Measurements from ENCODE around the gene DICER1.
A peak's percentile ranks its signal among the peaks of the same experiment; 100 is the strongest.

DICER1 gene

GRCh38 chr14:95102680-95103044 lies 54.7 kb downstream of the DICER1 start:
- no peak overlapping the region for H3K4me3 ChIP-seq (ENCODE audit: low read length, poor library complexity, severe bottlenecking)
- no peaks in the 10 kb centered on the region for H3K79me2 ChIP-seq (ENCODE audit: insufficient read depth, low read length)
- H3K36me3 ChIP-seq (ENCODE audit: insufficient read depth, low read length) = peaks cover 67% of the 10 kb centered on the region
- H3K9me3 ChIP-seq (ENCODE audit: insufficient read depth, low read depth, low read length) = no peaks in the 10 kb centered on the region
- no peaks in the 10 kb centered on the region for H3K27me3 ChIP-seq (ENCODE audit: insufficient read depth, low read length, poor library complexity, severe bottlenecking)
- no peaks in the 10 kb centered on the region for H3K9me2 ChIP-seq (replicated peaks; ENCODE audit: low read depth, low read length)
- H3K9ac ChIP-seq (ENCODE audit: low read depth, low read length, poor library complexity, severe bottlenecking) = no peak overlapping the region
- no peak for TF ChIP-seq CTCF (conservative IDR thresholded peaks at IDR 0.05; ENCODE audit: low read length)
- TF ChIP-seq EZH2phosphoT487 (IDR thresholded peaks at IDR 0.05; ENCODE audit: borderline replicate concordance) = no peak
- peaks cover 3% of the 10 kb centered on the region for H4K20me1 ChIP-seq (ENCODE audit: insufficient read depth, low read length, poor library complexity, severe bottlenecking)
- H3K4me2 ChIP-seq (ENCODE audit: low read depth, low read length, poor library complexity, severe bottlenecking) = no peak overlapping the region
- no peak overlapping the region for H2AFZ ChIP-seq (ENCODE audit: low read length)
- H3F3A ChIP-seq (ENCODE audit: low read depth) = no peaks in the 10 kb centered on the region
- no peaks in the 10 kb centered on the region for H3K4me1 ChIP-seq (ENCODE audit: insufficient read depth, low read length, poor library complexity, severe bottlenecking)

GRCh38 chr14:95101736-95102679 lies 55.3 kb downstream of the DICER1 start:
- Histone ChIP-seq H3K4me2 (ENCODE audit: low read depth, low read length, poor library complexity, severe bottlenecking) (no peak overlapping the region), H3K9ac (ENCODE audit: low read depth, low read length, poor library complexity, severe bottlenecking) (no peak overlapping the region), H3K4me3 (ENCODE audit: low read length, poor library complexity, severe bottlenecking) (no peak overlapping the region), H3K27me3 (ENCODE audit: insufficient read depth, low read length, poor library complexity, severe bottlenecking) (no peaks in the 10 kb centered on the region), H3F3A (ENCODE audit: low read depth) (no peaks in the 10 kb centered on the region), H3K79me2 (ENCODE audit: insufficient read depth, low read length) (no peaks in the 10 kb centered on the region), H3K4me1 (ENCODE audit: insufficient read depth, low read length, poor library complexity, severe bottlenecking) (no peaks in the 10 kb centered on the region), H3K36me3 (ENCODE audit: insufficient read depth, low read length) (peaks cover 65% of the 10 kb centered on the region), H3K9me3 (ENCODE audit: insufficient read depth, low read depth, low read length) (no peaks in the 10 kb centered on the region), H3K9me2 (replicated peaks; ENCODE audit: low read depth, low read length) (no peaks in the 10 kb centered on the region), H4K20me1 (ENCODE audit: insufficient read depth, low read length, poor library complexity, severe bottlenecking) (peaks cover 3% of the 10 kb centered on the region), H2AFZ (ENCODE audit: low read length) (no peak overlapping the region)
- TF ChIP-seq EZH2phosphoT487 (IDR thresholded peaks at IDR 0.05; ENCODE audit: borderline replicate concordance) = no peak
- no peak for TF ChIP-seq CTCF (conservative IDR thresholded peaks at IDR 0.05; ENCODE audit: low read length)

GRCh38 chr14:95098984-95099599 lies 58.2 kb downstream of the DICER1 start:
- Histone ChIP-seq H2AFZ (ENCODE audit: low read length) (no peak overlapping the region), H3K4me1 (ENCODE audit: insufficient read depth, low read length, poor library complexity, severe bottlenecking) (no peaks in the 10 kb centered on the region), H3K36me3 (ENCODE audit: insufficient read depth, low read length) (peaks cover 69% of the 10 kb centered on the region; the same call in 1 of the 2 replicates), H3K4me3 (ENCODE audit: low read length, poor library complexity, severe bottlenecking) (no peak overlapping the region), H3K9me2 (replicated peaks; ENCODE audit: low read depth, low read length) (no peaks in the 10 kb centered on the region), H3K9ac (ENCODE audit: low read depth, low read length, poor library complexity, severe bottlenecking) (no peak overlapping the region), H3K9me3 (ENCODE audit: insufficient read depth, low read depth, low read length) (no peaks in the 10 kb centered on the region), H3K4me2 (ENCODE audit: low read depth, low read length, poor library complexity, severe bottlenecking) (no peak overlapping the region), H4K20me1 (ENCODE audit: insufficient read depth, low read length, poor library complexity, severe bottlenecking) (peaks cover 3% of the 10 kb centered on the region), H3F3A (ENCODE audit: low read depth) (no peaks in the 10 kb centered on the region), H3K27me3 (ENCODE audit: insufficient read depth, low read length, poor library complexity, severe bottlenecking) (no peaks in the 10 kb centered on the region), H3K79me2 (ENCODE audit: insufficient read depth, low read length) (no peaks in the 10 kb centered on the region)
- TF ChIP-seq EZH2phosphoT487 (IDR thresholded peaks at IDR 0.05; ENCODE audit: borderline replicate concordance) (no peak), CTCF (conservative IDR thresholded peaks at IDR 0.05; ENCODE audit: low read length) (peak; percentile 78)

Measured in Loucy (cell line).